Tibial nerve (tissue), 4 donors: ENCODE results near the gene HOXA3. TPM values are rescaled to one million over a fixed set of nuclear protein-coding genes. Genes with fewer than 3 reads are reported as not detected.

Experiments used
- DNase-seq, 2 donors: peaks; one replicate each; pipeline ENCODE4 v3.0.0-alpha.2; 2019; ENCODE audit warnings: low spot score in 2 of 2
- H3K27ac ChIP-seq, 4 donors: fragments of 200-600 bp; sonication (generic) in 3 of 4; one replicate each; pipeline ENCODE4 v1.5.1; 2017 to 2019; ENCODE audit warnings: mild to moderate bottlenecking in 1 of 4
- H3K27me3 ChIP-seq, 2 donors: fragments of 200-600 bp; sonication (generic) in 1 of 2; one replicate each; pipeline versions ENCODE4 v1.5.1 to v1.6.0; 2017 to 2019
- H3K36me3 ChIP-seq, 3 donors: fragments of 200-600 bp; sonication (generic); one replicate each; pipeline ENCODE4 v1.5.1; 2018 to 2019
- H3K4me1 ChIP-seq, 4 donors: fragments of 200-600 bp; sonication (generic) in 3 of 4; one replicate each; pipeline ENCODE4 v1.5.1; 2017 to 2019
- H3K4me3 ChIP-seq, 4 donors: fragments of 200-600 bp; sonication (generic) in 3 of 4; one replicate each; pipeline ENCODE4 v1.5.1; 2017 to 2019; ENCODE audit warnings: mild to moderate bottlenecking in 1 of 4, moderate library complexity in 1 of 4
- H3K9me3 ChIP-seq, 4 donors: fragments of 200-600 bp; sonication (generic) in 3 of 4; one replicate each; pipeline ENCODE4 v1.5.1; 2017 to 2019
- EP300 ChIP-seq, 2 donors: sonication (generic); formaldehyde crosslinking; IDR thresholded peaks; one replicate each; pipeline ENCODE4 v1.6.1; 2017; ENCODE audit warnings: antibody characterized with exemption in 2 of 2, mild to moderate bottlenecking in 1 of 2
- POLR2A ChIP-seq, 2 donors: fragments of 450-650 bp; IDR thresholded peaks; one replicate each; pipeline ENCODE4 v1.6.1; 2017; ENCODE audit warnings: antibody characterized with exemption in 2 of 2, mild to moderate bottlenecking in 2 of 2, moderate library complexity in 2 of 2
- WGBS, 2 donors: methylation state at CpG; one replicate each; pipeline ENCODE4 v1.1.5; 2018; 5-methylcytosine and 5-hydroxymethylcytosine counted together
- total RNA-seq, 4 donors: library from RNA; depleted of rRNA; stranded (reverse); fragments of >200 nt; gene quantifications; one replicate each; pipeline ENCODE4 v1.1.0, GENCODE V29; 2016
- TF ChIP-seq, protein P1 (sequence below), 5 experiments: fragments of 200-600 bp in 3 of 5; fragments of 450-650 bp in 2 of 5; sonication (generic) in 3 of 5; IDR thresholded peaks; one replicate each; pipeline ENCODE4 v1.5.1; 2016 to 2019; ENCODE audit warnings: antibody characterized with exemption in 5 of 5, mild to moderate bottlenecking in 3 of 5, moderate library complexity in 2 of 5

HOXA3 gene
- total RNA-seq, 4 donors from 2014 or later: 7.0 to 18.8 (median 8.7) TPM

DNA sequence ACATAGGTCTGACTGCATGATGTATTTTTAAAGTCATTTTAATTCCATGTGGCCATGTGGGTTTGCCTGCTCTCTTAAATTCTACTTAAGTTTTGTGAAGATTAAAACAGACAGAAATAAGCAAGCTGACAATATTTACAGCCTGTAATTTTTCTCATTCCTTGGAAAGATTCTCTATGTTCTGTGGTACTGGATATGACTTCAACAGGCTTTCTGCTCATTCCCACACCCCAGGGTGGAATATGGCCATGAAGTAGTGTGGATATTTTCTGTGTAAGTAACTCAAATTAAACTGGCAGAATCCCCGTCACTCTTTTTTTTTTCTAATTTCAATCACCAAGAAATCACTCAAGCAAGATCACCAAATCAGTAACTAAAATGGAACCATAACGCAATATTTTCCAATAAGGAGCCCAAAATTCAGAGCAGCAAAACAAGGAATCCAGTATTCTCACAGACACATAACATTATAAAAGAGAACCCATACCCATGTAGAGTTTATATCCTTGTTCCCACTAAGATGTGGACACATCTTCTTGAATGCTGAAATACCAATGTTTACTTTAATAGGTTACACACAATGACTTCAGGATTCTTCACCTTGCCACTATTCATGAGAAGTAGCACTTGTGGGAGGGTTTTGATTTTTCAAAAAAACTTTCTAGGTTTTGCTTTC, 14.6 kb downstream of the HOXA3 start:
- H3K4me3 ChIP-seq: no peak overlapping the region
- TF ChIP-seq, protein P1, sequence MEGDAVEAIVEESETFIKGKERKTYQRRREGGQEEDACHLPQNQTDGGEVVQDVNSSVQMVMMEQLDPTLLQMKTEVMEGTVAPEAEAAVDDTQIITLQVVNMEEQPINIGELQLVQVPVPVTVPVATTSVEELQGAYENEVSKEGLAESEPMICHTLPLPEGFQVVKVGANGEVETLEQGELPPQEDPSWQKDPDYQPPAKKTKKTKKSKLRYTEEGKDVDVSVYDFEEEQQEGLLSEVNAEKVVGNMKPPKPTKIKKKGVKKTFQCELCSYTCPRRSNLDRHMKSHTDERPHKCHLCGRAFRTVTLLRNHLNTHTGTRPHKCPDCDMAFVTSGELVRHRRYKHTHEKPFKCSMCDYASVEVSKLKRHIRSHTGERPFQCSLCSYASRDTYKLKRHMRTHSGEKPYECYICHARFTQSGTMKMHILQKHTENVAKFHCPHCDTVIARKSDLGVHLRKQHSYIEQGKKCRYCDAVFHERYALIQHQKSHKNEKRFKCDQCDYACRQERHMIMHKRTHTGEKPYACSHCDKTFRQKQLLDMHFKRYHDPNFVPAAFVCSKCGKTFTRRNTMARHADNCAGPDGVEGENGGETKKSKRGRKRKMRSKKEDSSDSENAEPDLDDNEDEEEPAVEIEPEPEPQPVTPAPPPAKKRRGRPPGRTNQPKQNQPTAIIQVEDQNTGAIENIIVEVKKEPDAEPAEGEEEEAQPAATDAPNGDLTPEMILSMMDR (IDR thresholded peaks at IDR 0.05): no peak
- TF ChIP-seq EP300 (IDR thresholded peaks at IDR 0.05) (no peak), POLR2A (IDR thresholded peaks at IDR 0.05) (no peak)
- H3K4me1 ChIP-seq: peaks cover 0 to 70% (median 22%) of the 10 kb centered on the region in 4 donors

DNA sequence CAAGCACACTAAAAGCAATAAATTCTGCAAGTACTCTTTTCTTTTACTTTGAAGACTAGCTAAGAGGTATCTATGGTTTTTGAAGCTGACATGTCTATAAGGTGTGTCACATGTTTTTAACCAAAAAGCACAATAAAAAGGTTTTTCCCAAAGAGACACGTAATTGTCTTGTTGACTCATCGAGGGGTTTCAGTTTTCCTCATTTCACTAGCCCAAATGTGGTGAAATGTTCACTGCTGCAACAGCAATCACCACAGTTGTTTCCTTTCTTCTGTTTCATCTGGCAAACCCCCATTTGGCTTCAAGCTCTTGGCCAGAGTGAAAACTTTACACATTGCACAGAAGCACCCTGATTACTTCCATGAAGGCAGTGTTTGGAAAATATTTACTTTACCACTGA, 18.0 kb downstream of the HOXA3 start:
- Histone ChIP-seq H3K27ac (peak overlapping the region in 3 of 4 donors; percentile 6 to 57 (median 34)), H3K4me1 (peaks cover 0 to 82% (median 22%) of the 10 kb centered on the region in 4 donors)
- DNase-seq: peak in 1 of 2 donors; percentile 78

More for the DNA sequence above, 14.6 kb downstream of the HOXA3 start:
- no peak for DNase-seq
- Histone ChIP-seq H3K27ac (peak overlapping the region in 3 of 4 donors; percentile 74 to 77 (median 76)), H3K27me3 (peaks cover 0 to 70% of the 10 kb centered on the region in 2 donors), H3K9me3 (no peaks in the 10 kb centered on the region), H3K36me3 (peaks cover 0 to 13% (median 0%) of the 10 kb centered on the region in 3 donors)
- 65 to 83% methylated on average over 2 of the region's 2 CpGs for WGBS, 2 donors

DNA sequence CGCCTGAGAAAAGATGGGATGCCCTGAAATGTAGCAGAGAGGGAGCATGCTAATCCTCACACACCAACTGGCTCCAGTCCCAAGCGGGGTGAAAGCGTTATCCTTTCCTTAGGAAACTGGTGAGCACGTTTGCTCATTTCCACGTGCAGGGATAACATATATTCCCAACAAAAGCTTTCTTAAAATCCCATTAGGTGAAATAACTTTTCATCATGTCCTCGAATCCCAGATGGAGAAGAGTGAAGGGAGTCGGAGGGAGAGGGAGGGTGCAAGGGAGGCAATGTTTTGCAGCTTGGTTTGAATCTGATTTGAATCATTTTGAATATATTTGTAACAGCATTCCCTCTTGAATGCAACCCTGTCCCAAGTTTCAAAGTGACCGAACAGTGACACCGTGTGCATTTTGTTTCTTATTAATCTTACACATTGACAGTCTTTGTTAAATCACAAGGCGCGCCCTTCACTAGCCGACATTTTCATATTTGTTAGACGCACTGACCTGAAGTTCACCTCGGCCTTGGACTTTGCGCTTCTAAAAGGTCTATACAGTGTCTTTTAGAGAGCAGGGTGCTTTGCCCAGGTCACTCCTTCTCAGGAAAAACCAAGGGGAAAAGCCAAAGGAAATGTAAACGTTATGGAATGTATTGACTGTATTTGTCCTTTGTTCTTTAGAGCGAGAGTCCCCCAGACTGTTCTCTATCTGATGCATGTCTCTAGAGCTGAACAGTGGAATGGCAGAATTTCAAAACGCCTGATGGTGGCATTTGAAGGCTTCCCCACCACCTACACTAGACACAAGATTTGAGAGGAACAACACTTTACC, 18.8 kb downstream of the HOXA3 start:
- Histone ChIP-seq H3K4me3 (no peak overlapping the region), H3K36me3 (no peaks in the 10 kb centered on the region), H3K4me1 (peaks cover 0 to 83% (median 22%) of the 10 kb centered on the region in 4 donors), H3K27me3 (peaks cover 0 to 61% of the 10 kb centered on the region in 2 donors), H3K27ac (peak overlapping the region in 3 of 4 donors; percentile 6 to 57 (median 34)), H3K9me3 (no peaks in the 10 kb centered on the region)
- 47 to 53% methylated on average over 18 of the region's 18 CpGs for WGBS, 2 donors
- no peak for TF ChIP-seq POLR2A (IDR thresholded peaks at IDR 0.05)
- TF ChIP-seq, protein P1 (IDR thresholded peaks at IDR 0.05): no peak
- TF ChIP-seq EP300 (IDR thresholded peaks at IDR 0.05): no peak
- DNase-seq: no peak

More for the DNA sequence above, 18.0 kb downstream of the HOXA3 start:
- TF ChIP-seq, protein P1 (IDR thresholded peaks at IDR 0.05): no peak
- TF ChIP-seq POLR2A (IDR thresholded peaks at IDR 0.05) (no peak), EP300 (IDR thresholded peaks at IDR 0.05) (peak in 1 of 2 donors; percentile 67)
- Histone ChIP-seq H3K9me3 (no peaks in the 10 kb centered on the region), H3K4me3 (no peak overlapping the region), H3K27me3 (peaks cover 0 to 60% of the 10 kb centered on the region in 2 donors), H3K36me3 (peaks cover 0 to 2% (median 0%) of the 10 kb centered on the region in 3 donors)
- WGBS, 2 donors: 34 to 40% methylated on average over 2 of the region's 2 CpGs

DNA sequence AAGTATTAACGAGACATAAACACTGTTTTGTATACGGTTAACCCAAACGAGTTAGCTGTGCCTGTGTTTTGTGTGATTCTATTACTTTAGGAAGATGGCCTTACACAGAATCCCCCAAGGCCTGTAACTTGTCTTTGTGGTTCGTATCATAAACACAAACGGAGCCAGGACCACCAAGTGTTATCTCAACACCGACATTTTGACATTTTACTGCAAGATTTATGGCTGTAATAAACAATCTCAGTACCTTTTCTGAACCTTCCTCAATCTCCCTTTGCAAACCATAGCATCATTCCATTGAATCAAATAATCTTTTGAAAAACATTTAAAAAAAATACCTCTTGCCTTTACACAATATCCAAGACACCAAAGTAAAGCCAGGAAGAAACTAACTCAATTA, 19.4 kb downstream of the HOXA3 start:
- 59 to 60% methylated on average over 6 of the region's 6 CpGs for WGBS, 2 donors
- no peak for TF ChIP-seq POLR2A (IDR thresholded peaks at IDR 0.05)
- TF ChIP-seq EP300 (IDR thresholded peaks at IDR 0.05): no peak
- TF ChIP-seq, protein P1 (IDR thresholded peaks at IDR 0.05): no peak
- Histone ChIP-seq H3K9me3 (no peaks in the 10 kb centered on the region), H3K36me3 (no peaks in the 10 kb centered on the region), H3K4me3 (no peak overlapping the region), H3K4me1 (peaks cover 0 to 83% (median 22%) of the 10 kb centered on the region in 4 donors), H3K27me3 (peaks cover 0 to 61% of the 10 kb centered on the region in 2 donors), H3K27ac (no peak overlapping the region)
- no peak for DNase-seq
